ENCODE measurements around the gene FRMD8.
A peak's percentile ranks its signal among the peaks of the same experiment; 100 is the strongest.

The FRMD8 gene

GRCh38 chr11:65452806-65453490 lies 66.5 kb downstream of the FRMD8 start:
- H3K4me3 ChIP-seq (replicated peaks; ENCODE audit: low read depth, low read length), result no peak overlapping the region
- TF ChIP-seq CTCF (IDR thresholded peaks at IDR 0.05; ENCODE audit: insufficient read depth, low read length, poor library complexity, severe bottlenecking), result no peak
- H3K27me3 ChIP-seq (replicated peaks; ENCODE audit: control insufficient read depth, insufficient read depth, low read length), result no peaks in the 10 kb centered on the region
- H3K36me3 ChIP-seq (ENCODE audit: control insufficient read depth, insufficient read depth, low read length), result no peaks in the 10 kb centered on the region
- DNase-seq (ENCODE audit: extremely low read depth, insufficient read length), result no peak

- DNase-seq (ENCODE audit: extremely low read depth, insufficient read length), result no peak
- Histone ChIP-seq H3K27me3 (replicated peaks; ENCODE audit: control insufficient read depth, insufficient read depth, low read length) (no peaks in the 10 kb centered on the region), H3K36me3 (ENCODE audit: control insufficient read depth, insufficient read depth, low read length) (no peaks in the 10 kb centered on the region), H3K4me3 (replicated peaks; ENCODE audit: low read depth, low read length) (peak overlapping the region; percentile 83)
- TF ChIP-seq CTCF (IDR thresholded peaks at IDR 0.05; ENCODE audit: insufficient read depth, low read length, poor library complexity, severe bottlenecking), result no peak
Measured at GRCh38 chr11:65454311-65454695, 67.9 kb downstream of the FRMD8 start.

GRCh38 chr11:65454696-65455456 lies 68.4 kb downstream of the FRMD8 start:
- peak; percentile 99 for DNase-seq (ENCODE audit: extremely low read depth, insufficient read length)
- Histone ChIP-seq H3K4me3 (replicated peaks; ENCODE audit: low read depth, low read length) (peak overlapping the region; percentile 83), H3K36me3 (ENCODE audit: control insufficient read depth, insufficient read depth, low read length) (no peaks in the 10 kb centered on the region; the same call in 1 of the 2 replicates), H3K27me3 (replicated peaks; ENCODE audit: control insufficient read depth, insufficient read depth, low read length) (no peaks in the 10 kb centered on the region)
- TF ChIP-seq CTCF (IDR thresholded peaks at IDR 0.05; ENCODE audit: insufficient read depth, low read length, poor library complexity, severe bottlenecking), result peak; percentile 53

- H3K27me3 ChIP-seq (replicated peaks; ENCODE audit: control insufficient read depth, insufficient read depth, low read length), result no peaks in the 10 kb centered on the region
- TF ChIP-seq CTCF (IDR thresholded peaks at IDR 0.05; ENCODE audit: insufficient read depth, low read length, poor library complexity, severe bottlenecking), result no peak
- peak overlapping the region; percentile 83 for H3K4me3 ChIP-seq (replicated peaks; ENCODE audit: low read depth, low read length)
- H3K36me3 ChIP-seq (ENCODE audit: control insufficient read depth, insufficient read depth, low read length), result no peaks in the 10 kb centered on the region; the same call in 1 of the 2 replicates
- DNase-seq (ENCODE audit: extremely low read depth, insufficient read length), result peak; percentile 25
Measured at GRCh38 chr11:65456418-65456817, 70.0 kb downstream of the FRMD8 start.

- TF ChIP-seq CTCF (IDR thresholded peaks at IDR 0.05; ENCODE audit: insufficient read depth, low read length, poor library complexity, severe bottlenecking), result no peak
- H3K36me3 ChIP-seq (ENCODE audit: control insufficient read depth, insufficient read depth, low read length), result no peaks in the 10 kb centered on the region; the same call in 1 of the 2 replicates
- H3K27me3 ChIP-seq (replicated peaks; ENCODE audit: control insufficient read depth, insufficient read depth, low read length), result no peaks in the 10 kb centered on the region
- DNase-seq (ENCODE audit: extremely low read depth, insufficient read length), result no peak
- H3K4me3 ChIP-seq (replicated peaks; ENCODE audit: low read depth, low read length), result no peak overlapping the region
Measured at GRCh38 chr11:65459552-65459951, 73.1 kb downstream of the FRMD8 start.
